GM18858 (cell line): Measurements from ENCODE around the gene TULP4.
"Not testable (repeated sequence)": the region's sequence is repeated elsewhere in the genome, so short reads cannot be mapped to it uniquely, and the experiment has no call there.

Experiments
- ATAC-seq: cut with Tn5 transposase; IDR thresholded peaks from one replicate; pipeline ENCODE4 v1.9.1; 2021; ENCODE audit not compliant: unreplicated experiment

The TULP4 gene

GRCh38 chr6:158388727-158389126 lies 76.5 kb downstream of the TULP4 start:
- ATAC-seq: no peak

DNA sequence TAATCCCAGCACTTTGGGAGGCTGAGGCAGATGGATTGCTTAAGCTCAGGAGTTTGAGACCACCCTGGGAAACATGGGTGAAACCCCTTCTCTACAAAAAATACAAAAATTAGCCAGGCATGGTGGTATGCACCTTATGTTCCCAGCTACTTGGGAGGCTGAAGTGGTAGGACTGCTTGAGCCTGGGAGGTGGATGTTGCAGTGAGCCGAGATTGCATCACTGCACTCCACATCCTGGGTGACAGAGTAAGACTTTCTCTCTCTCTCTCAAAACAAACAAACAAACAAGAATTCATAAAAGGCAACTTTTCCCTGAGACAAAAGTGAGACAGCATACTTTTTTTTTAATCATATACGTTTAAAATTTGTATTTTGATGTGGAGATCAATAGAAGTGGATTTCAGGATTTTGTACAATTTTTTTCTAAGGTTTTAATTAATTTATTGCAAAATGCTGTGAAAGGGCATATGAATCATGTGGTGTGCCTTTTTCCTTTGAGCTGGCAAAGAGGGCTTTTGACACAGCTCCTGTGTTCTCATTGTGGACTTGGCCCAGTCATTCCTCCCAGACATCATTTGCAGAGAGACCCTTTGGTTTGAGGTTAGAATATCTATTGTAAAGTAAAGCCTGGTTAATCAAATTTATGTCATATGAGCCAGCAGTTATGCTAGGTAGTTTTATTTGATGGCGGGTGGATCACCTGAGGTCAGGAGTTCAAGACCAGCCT lies 77.1 kb downstream of the TULP4 start:
- ATAC-seq: no peak

DNA sequence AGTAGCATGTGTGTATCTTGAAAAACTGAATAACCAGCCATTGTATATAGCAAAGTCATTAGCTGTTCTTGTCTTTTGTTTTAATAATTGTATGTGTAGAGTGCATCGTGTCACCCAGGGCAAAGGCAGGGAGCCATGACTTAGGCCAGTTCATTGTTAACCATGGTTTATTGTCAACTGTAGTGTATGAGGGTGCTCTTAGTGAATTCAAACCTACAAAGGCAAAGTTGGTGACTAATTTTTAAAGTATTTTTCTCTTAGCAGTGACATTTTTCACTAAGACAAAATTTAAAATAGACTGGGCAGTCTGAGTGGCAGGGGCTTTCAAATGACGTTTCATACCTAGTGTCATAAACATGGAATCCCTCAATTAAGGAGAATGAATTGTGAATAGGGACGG lies 79.0 kb downstream of the TULP4 start:
- ATAC-seq: no peak

DNA sequence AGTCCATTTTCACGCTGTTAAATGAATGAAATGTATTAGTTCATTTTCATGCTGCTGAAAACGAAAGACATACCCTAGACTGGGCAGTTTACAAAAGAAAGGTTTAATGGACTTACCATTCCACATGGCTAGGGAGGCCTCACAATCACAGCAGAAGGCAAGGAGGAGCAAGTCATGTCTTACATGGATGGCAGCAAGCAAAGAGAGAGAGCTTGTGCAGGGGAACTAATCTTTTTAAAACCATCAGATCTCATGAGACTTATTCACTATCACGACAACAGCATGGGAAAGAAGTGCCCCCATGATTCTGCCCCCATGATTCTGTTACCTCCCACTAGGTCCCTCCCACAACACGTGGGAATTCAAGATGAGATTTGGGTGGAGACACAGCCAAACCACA lies 79.7 kb downstream of the TULP4 start:
- not testable (repeated sequence) for ATAC-seq

GRCh38 chr6:158396136-158396535 lies 83.9 kb downstream of the TULP4 start:
- no peak for ATAC-seq

DNA sequence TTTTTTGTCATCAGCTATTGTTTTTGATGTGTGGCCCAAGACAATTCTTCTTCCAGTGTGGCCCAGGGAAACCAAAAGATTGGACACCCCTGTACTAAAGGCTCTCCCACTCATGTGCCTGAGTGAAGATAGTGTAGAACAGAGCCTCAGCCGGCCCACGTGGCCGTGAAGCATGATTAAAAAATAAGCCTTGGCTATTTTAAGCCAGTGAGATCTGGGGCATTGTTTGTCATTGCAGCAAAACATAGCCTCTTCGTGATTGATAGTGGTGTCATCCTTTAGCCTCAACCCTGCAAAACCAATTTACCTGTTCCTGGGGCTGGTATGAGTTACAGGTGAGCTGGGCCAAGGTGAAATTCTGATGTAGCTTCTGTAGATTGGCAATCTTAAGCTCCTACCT lies 85.3 kb downstream of the TULP4 start:
- ATAC-seq: no peak

- no peak for ATAC-seq
Measured at GRCh38 chr6:158398252-158399024, 86.2 kb downstream of the TULP4 start.

DNA sequence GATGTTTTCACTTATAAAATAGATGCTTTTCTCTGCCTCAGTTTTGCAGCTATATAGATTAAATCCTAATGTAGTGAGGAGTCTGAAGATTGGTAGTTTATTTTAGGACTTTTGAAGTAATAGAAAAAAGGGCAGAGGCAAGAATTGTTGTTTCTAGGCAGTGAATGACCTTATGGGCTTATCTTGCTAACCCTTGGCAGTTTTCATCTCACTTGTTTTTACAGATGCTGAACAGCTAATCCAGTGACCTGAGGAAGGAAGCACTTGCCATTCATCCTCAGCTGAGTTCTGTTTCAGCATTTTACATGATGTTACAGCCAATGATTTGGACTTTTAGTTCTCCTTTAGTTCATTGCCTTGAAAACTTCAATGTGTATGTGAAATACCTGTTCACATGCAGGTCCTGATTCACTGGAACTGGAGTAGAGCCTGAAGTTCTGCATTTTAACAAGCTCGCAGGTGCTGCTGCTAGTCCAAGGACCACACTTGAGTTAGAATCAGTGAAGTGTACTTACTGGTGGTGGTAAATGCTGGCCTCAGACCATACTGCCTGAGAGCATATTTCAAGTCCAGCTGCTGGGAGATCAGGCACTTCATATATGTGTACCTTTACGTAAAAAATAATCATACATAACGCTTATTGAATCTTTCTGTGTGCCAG lies 86.9 kb downstream of the TULP4 start:
- no peak for ATAC-seq

GRCh38 chr6:158402184-158402583 lies 89.9 kb downstream of the TULP4 start:
- no peak for ATAC-seq

DNA sequence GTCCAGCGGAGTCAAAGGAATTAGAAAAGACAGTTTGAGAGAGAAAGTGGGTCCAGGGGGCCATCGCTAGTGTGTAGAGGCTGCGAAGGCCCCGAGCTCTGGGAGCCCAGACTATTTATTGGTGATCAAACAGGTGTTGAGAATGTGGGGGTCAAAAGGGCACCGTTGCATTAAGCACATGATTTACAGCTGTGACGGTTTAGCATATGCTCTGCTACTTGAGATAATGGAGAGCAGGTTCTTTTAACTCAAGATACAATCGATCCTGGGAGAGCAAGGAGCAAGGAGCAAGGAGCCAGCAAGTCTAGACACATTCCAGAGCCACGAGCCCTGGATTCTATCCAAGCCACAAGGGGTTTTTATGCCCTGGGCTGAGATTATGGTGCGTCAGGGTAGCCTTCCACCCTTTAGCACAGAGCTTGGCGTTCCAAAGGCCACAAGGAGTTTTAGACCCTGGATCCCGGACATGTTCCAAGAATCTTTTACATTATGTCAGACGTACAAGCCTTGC lies 93.1 kb downstream of the TULP4 start:
- ATAC-seq: not testable (repeated sequence)

GRCh38 chr6:158405933-158406332 lies 93.7 kb downstream of the TULP4 start:
- no peak for ATAC-seq

- ATAC-seq: no peak
Measured at GRCh38 chr6:158406736-158407135, 94.5 kb downstream of the TULP4 start.

DNA sequence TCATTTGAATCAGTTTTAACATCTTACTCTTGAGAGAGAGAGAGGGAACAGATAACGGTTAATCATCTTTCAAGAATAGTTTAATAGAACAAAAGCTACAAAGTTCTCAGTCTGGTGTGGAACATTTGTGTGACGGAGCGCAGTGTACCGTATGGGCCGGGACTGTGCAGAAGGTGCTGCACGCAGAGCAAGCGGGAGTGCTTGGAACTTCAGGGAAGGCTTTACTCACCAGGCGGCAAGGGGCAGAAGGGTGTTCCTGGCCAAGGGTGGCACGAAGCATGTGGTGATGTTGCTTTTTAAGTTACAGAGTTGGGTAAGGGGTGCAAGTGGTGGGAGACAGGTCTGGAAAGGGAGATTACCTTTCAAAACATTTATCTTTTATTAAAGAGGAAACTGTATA lies 95.7 kb downstream of the TULP4 start:
- no peak for ATAC-seq

- no peak for ATAC-seq
Measured at GRCh38 chr6:158408552-158409130, 96.4 kb downstream of the TULP4 start.

DNA sequence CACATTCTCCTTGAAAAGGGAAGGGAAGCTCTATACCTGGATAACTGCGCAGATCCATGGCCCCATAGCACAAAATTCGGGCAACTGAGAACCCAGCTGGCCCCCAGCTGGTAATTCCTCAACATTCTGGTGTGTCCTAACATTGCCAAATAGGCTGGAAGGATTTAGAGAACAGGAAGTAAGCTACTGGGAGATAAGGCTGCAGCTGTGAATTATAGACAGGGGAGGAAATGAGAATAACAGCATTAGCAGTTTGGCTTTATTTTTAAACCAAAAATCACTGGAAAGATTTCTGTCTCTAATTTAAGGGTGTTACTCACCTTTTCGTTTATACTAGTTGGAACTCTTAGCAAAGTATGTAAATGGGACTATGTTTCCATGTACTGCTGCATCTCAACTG lies 97.2 kb downstream of the TULP4 start:
- ATAC-seq: no peak

GRCh38 chr6:158410784-158411183 lies 98.5 kb downstream of the TULP4 start:
- ATAC-seq: no peak

DNA sequence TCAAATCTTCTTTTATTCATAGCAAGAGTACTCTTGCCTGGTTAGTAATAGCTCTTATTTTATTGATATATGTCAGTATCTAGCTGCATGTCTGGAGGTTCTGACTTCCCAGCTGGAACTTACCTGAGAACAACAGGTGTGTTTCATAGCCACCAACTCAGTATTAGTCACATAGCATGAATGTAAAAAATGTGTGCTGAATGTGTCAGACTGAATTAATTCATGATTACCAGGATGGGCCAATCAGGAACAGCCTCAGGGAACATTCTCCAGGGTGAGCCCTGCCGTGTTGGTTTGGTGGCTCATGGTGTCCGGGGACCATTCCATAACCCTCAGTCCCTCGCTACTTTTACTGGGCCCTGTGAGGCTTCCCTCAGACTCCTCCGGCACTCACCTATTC lies 99.7 kb downstream of the TULP4 start:
- ATAC-seq: no peak

DNA sequence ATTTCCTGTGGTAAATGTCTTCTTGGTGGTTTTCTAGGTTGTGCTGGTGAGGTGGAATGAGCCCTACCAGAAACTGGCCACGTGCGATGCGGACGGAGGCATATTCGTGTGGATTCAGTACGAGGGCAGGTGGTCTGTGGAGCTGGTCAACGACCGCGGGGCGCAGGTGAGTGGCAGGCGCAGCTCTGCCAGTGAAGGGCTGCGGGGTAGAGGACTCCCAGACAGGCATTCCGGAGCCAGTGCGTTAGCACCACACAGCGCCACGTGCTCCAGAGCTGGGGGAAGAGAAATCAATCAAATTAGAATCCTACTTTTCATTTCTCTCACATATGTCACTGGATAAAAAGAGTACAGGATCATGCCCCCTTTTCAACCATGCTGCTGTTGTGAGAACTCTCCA lies 100.8 kb downstream of the TULP4 start:
- ATAC-seq: no peak

DNA sequence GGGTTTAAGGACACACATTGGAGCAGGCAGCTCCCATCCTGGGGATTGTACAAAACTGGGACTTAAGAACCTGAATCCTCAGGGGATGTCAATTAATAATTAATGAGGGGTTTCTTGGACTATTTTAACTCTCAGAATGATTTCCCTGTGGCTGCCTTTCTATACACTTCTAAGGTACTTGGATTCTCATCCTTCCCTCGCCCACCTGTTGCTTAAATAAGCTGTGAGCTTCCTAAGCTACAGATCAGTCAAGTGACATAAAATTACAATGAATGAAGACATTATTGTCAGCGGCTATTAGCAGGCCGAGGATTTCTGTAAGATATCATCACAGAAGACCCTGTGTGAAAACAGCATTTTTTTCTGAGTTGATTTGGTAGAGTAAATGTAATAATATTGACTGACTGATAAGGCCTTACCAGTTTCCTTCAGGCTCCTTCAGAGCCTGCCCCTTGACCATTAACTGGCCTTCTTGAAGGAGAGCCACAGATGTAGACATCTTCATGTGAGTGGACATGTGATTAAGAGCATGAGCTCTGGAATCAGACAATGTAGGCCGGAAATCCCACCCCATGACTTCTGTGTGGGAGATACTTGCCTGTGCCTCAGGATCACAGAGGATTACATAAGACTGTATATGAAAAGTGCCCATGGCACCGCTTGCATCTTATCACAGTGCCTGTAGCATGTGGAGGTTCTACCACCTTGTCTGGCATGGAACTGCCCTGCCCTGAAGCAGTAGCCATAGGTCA lies 101.7 kb downstream of the TULP4 start:
- no peak for ATAC-seq

DNA sequence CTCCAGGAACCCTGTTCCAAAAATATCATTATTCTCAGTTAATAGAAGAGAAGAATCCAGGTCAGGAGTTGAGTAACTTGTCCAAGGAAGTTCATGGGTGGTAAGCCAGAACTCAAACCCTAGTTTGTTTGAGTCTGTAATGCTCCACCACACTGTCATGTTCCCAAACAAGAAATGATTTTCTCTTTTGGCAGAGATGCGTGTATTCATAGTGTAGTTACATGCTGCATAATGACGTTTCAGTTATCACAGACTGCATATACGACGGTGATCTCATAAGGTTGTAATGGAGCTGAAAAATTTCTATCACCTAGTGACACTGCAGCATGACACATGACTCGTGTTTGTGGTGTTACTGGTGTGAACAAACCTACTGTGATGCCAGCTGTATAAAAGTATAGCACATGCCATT lies 102.6 kb downstream of the TULP4 start:
- no peak for ATAC-seq

- no peak for ATAC-seq
Measured at GRCh38 chr6:158415666-158416065, 103.4 kb downstream of the TULP4 start.
